T-cell (primary cell): ENCODE measurements around the gene PCDHGB6. TPM values are rescaled to one million over a fixed set of nuclear protein-coding genes. Genes with fewer than 3 reads are reported as not detected.

Experiments
- total RNA-seq, 35 experiments: library from RNA in 6 of 35; stranded (reverse) in 6 of 35; fragments of 120-200 nt in 1 of 35; gene quantifications; one replicate each; pipeline versions ENCODE4 v1.2.1 to v1.2.4 and lab custom pipeline; 2013 to 2026

PCDHGB6 gene
- total RNA-seq, 5 donors from 2014 or later (not counting 1 experiment from before 2014, with no cell fraction given), result 0.19 to 0.59 (median 0.37) TPM; not detected in 1

Other genes starting within 250 kb of the PCDHGB6 start
- not detected for gene PCDHB7, start 235.4 kb upstream of the PCDHGB6 start, total RNA-seq
- gene PCDHB8, start 230.2 kb upstream of the PCDHGB6 start, total RNA-seq, result not detected
- not detected for gene PCDHB16, start 225.6 kb upstream of the PCDHGB6 start, total RNA-seq
- under 1 TPM in 3 of 5 donors, not detected in 2; 0.09 to 0.26 (median 0.23) TPM for gene PCDHB9, start 220.9 kb upstream of the PCDHGB6 start, total RNA-seq
- not detected for gene PCDHB10, start 215.7 kb upstream of the PCDHGB6 start, total RNA-seq
- not detected for gene PCDHB11, start 208.4 kb upstream of the PCDHGB6 start, total RNA-seq
- gene PCDHB12, start 199.3 kb upstream of the PCDHGB6 start, total RNA-seq, result not detected
- gene PCDHB13, start 194.1 kb upstream of the PCDHGB6 start, total RNA-seq, result under 1 TPM in 1 of 5 donors, not detected in 4; 0.06 TPM
- under 1 TPM in 1 of 5 donors, not detected in 4; 0.12 TPM for gene PCDHB14, start 184.7 kb upstream of the PCDHGB6 start, total RNA-seq
- under 1 TPM in 2 of 5 donors, not detected in 3; 0.12 to 0.16 TPM for gene PCDHB15, start 162.6 kb upstream of the PCDHGB6 start, total RNA-seq
- 1 to 10 TPM in 2 of 5 donors, under 1 TPM in 2, not detected in 1; 0.49 to 2.0 (median 0.97) TPM for gene SLC25A2, start 104.0 kb upstream of the PCDHGB6 start, total RNA-seq
- gene TAF7, start 87.2 kb upstream of the PCDHGB6 start, total RNA-seq, result 100 to 1,000 TPM in 3 of 5 donors, 10 to 100 TPM in 2; 83.7 to 103 (median 101) TPM
- gene PCDHGA1, start 77.5 kb upstream of the PCDHGB6 start, total RNA-seq, result under 1 TPM in 4 of 5 donors, not detected in 1; 0.16 to 0.38 (median 0.31) TPM
- gene PCDHGA2, start 69.3 kb upstream of the PCDHGB6 start, total RNA-seq, result under 1 TPM in 2 of 5 donors, not detected in 3; 0.13 to 0.15 TPM
- gene PCDHGA3, start 64.2 kb upstream of the PCDHGB6 start, total RNA-seq, result under 1 TPM in 2 of 5 donors, not detected in 3; 0.09 to 0.20 TPM
- under 1 TPM in 2 of 5 donors, not detected in 3; 0.13 to 0.19 TPM for gene PCDHGB1, start 57.9 kb upstream of the PCDHGB6 start, total RNA-seq
- under 1 TPM in 4 of 5 donors, not detected in 1; 0.18 to 0.37 (median 0.28) TPM for gene PCDHGA4, start 53.0 kb upstream of the PCDHGB6 start, total RNA-seq
- under 1 TPM; 0.16 to 0.62 (median 0.47) TPM for gene PCDHGB2, start 48.0 kb upstream of the PCDHGB6 start, total RNA-seq
- gene PCDHGA5, start 43.9 kb upstream of the PCDHGB6 start, total RNA-seq, result under 1 TPM in 3 of 5 donors, not detected in 2; 0.06 to 0.43 (median 0.41) TPM
- gene PCDHGB3, start 37.8 kb upstream of the PCDHGB6 start, total RNA-seq, result under 1 TPM; 0.20 to 0.85 (median 0.41) TPM
- under 1 TPM; 0.19 to 0.64 (median 0.28) TPM for gene PCDHGA6, start 34.1 kb upstream of the PCDHGB6 start, total RNA-seq
- gene PCDHGA7, start 25.3 kb upstream of the PCDHGB6 start, total RNA-seq, result under 1 TPM; 0.16 to 0.53 (median 0.21) TPM
- gene PCDHGB4, start 20.3 kb upstream of the PCDHGB6 start, total RNA-seq, result under 1 TPM; 0.09 to 0.29 (median 0.19) TPM
- under 1 TPM in 3 of 5 donors, not detected in 2; 0.05 to 0.13 (median 0.09) TPM for gene PCDHGA8, start 15.4 kb upstream of the PCDHGB6 start, total RNA-seq
- under 1 TPM; 0.26 to 0.96 (median 0.39) TPM for gene PCDHGB5, start 10.1 kb upstream of the PCDHGB6 start, total RNA-seq
- gene PCDHGA9, start 5.2 kb upstream of the PCDHGB6 start, total RNA-seq, result under 1 TPM in 4 of 5 donors, not detected in 1; 0.14 to 0.26 (median 0.19) TPM
- gene PCDHGA10, start 5.0 kb downstream of the PCDHGB6 start, total RNA-seq, result under 1 TPM; 0.10 to 0.53 (median 0.32) TPM
- under 1 TPM; 0.16 to 0.33 (median 0.22) TPM for gene PCDHGB7, start 9.7 kb downstream of the PCDHGB6 start, total RNA-seq
- gene PCDHGA11, start 13.0 kb downstream of the PCDHGB6 start, total RNA-seq, result under 1 TPM in 4 of 5 donors, not detected in 1; 0.06 to 0.44 (median 0.11) TPM
- under 1 TPM in 4 of 5 donors, not detected in 1; 0.09 to 0.53 (median 0.22) TPM for gene PCDHGA12, start 22.5 kb downstream of the PCDHGB6 start, total RNA-seq
- gene PCDHGC3, start 67.9 kb downstream of the PCDHGB6 start, total RNA-seq, result under 1 TPM in 4 of 5 donors, not detected in 1; 0.12 to 0.30 (median 0.24) TPM
- under 1 TPM in 2 of 5 donors, not detected in 3; 0.18 to 0.51 TPM for gene PCDHGC4, start 77.0 kb downstream of the PCDHGB6 start, total RNA-seq
- not detected for gene PCDHGC5, start 81.1 kb downstream of the PCDHGB6 start, total RNA-seq
- 100 to 1,000 TPM; 190 to 271 (median 211) TPM for gene DIAPH1, start 211.0 kb downstream of the PCDHGB6 start, total RNA-seq
- 10 to 100 TPM; 68.5 to 78.5 (median 73.8) TPM for gene HDAC3, start 228.8 kb downstream of the PCDHGB6 start, total RNA-seq
- gene RELL2, start 229.0 kb downstream of the PCDHGB6 start, total RNA-seq, result 10 to 100 TPM; 15.3 to 30.7 (median 26.0) TPM
- 100 to 1,000 TPM in 3 of 5 donors, 10 to 100 TPM in 2; 68.5 to 103 (median 101) TPM for gene FCHSD1, start 243.4 kb downstream of the PCDHGB6 start, total RNA-seq